Measurements from ENCODE around the gene TM9SF1. TPM values are rescaled to one million over a fixed set of nuclear protein-coding genes. Genes with fewer than 3 reads are reported as not detected.

Gene TM9SF1
- total and polyA plus RNA-seq, 9 of the 15 experiments (the other 6 are each of a cell fraction or from before 2014, with no cell fraction given), result 5.3 to 20.3 (median 11.8) TPM

DNA sequence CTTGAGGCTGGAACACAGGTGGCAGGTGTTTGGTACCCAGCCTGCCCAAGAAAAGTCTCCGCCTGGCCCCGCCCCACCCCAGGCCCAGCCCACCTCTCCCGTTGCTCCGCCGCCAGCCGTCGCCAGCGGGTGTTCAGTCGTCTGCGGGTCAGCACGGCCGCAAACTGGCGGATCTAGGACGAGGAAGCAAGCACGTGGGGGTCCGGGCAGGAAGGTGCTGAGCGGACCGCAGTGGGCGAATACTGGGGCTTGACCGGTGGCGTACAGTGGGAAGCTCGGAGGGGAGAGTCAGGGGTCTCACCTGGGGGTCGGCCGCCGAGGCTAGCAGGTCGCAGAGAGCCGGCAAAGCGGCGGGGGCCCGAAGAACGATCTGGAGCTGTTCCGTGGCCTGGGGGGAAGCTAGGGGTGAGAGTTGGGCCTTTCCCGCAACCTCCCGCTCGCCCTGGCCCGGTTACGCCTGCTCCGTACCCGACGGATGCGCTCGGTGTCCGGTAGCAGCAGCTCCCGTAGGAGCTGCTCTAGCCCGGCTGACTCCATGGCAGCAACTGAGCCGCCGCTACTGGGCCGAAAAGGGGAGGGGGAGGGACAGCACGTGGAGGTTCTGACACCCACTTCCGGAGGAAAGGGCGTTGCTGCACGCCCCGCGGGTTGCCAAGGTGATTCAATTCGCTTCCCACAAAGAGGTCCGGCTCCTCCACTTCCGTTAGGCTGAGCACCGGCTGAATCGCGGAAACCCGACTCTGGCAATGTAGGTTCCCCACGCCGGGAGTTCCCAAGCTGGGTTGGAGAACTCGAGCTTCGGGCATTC, 6.8 kb downstream of the TM9SF1 start, which contains the start of gene IPO4 (continued):
- TF ChIP-seq NEUROD1 (IDR thresholded peaks at IDR 0.05; ENCODE audit: borderline replicate concordance, low read depth, low read length, partially characterized antibody), result peak; percentile 78
- TF ChIP-seq, protein P1, sequence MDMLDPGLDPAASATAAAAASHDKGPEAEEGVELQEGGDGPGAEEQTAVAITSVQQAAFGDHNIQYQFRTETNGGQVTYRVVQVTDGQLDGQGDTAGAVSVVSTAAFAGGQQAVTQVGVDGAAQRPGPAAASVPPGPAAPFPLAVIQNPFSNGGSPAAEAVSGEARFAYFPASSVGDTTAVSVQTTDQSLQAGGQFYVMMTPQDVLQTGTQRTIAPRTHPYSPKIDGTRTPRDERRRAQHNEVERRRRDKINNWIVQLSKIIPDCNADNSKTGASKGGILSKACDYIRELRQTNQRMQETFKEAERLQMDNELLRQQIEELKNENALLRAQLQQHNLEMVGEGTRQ (CRISPR knock-in tag; IDR thresholded peaks at IDR 0.05), result peak; percentile 71
- peak; percentile 99 for TF ChIP-seq MXI1 (IDR thresholded peaks at IDR 0.05; ENCODE audit: low read depth, low read length)
- TF ChIP-seq, protein P2, sequence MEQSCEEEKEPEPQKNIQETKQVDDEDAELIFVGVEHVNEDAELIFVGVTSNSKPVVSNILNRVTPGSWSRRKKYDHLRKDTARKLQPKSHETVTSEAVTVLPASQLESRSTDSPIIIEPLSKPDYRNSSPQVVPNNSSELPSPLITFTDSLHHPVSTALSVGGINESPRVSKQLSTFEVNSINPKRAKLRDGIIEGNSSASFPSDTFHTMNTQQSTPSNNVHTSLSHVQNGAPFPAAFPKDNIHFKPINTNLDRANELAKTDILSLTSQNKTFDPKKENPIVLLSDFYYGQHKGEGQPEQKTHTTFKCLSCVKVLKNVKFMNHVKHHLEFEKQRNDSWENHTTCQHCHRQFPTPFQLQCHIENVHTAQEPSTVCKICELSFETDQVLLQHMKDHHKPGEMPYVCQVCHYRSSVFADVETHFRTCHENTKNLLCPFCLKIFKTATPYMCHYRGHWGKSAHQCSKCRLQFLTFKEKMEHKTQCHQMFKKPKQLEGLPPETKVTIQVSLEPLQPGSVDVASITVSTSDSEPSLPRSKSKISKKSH (CRISPR knock-in tag; IDR thresholded peaks at IDR 0.05), result no peak
- TF ChIP-seq, protein P3, sequence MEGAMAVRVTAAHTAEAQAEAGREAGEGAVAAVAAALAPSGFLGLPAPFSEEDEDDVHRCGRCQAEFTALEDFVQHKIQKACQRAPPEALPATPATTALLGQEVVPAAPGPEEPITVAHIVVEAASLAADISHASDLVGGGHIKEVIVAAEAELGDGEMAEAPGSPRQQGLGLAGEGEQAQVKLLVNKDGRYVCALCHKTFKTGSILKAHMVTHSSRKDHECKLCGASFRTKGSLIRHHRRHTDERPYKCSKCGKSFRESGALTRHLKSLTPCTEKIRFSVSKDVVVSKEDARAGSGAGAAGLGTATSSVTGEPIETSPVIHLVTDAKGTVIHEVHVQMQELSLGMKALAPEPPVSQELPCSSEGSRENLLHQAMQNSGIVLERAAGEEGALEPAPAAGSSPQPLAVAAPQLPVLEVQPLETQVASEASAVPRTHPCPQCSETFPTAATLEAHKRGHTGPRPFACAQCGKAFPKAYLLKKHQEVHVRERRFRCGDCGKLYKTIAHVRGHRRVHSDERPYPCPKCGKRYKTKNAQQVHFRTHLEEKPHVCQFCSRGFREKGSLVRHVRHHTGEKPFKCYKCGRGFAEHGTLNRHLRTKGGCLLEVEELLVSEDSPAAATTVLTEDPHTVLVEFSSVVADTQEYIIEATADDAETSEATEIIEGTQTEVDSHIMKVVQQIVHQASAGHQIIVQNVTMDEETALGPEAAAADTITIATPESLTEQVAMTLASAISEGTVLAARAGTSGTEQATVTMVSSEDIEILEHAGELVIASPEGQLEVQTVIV (CRISPR knock-in tag; IDR thresholded peaks at IDR 0.05; ENCODE audit: borderline replicate concordance), result no peak
- TF ChIP-seq, protein P4, sequence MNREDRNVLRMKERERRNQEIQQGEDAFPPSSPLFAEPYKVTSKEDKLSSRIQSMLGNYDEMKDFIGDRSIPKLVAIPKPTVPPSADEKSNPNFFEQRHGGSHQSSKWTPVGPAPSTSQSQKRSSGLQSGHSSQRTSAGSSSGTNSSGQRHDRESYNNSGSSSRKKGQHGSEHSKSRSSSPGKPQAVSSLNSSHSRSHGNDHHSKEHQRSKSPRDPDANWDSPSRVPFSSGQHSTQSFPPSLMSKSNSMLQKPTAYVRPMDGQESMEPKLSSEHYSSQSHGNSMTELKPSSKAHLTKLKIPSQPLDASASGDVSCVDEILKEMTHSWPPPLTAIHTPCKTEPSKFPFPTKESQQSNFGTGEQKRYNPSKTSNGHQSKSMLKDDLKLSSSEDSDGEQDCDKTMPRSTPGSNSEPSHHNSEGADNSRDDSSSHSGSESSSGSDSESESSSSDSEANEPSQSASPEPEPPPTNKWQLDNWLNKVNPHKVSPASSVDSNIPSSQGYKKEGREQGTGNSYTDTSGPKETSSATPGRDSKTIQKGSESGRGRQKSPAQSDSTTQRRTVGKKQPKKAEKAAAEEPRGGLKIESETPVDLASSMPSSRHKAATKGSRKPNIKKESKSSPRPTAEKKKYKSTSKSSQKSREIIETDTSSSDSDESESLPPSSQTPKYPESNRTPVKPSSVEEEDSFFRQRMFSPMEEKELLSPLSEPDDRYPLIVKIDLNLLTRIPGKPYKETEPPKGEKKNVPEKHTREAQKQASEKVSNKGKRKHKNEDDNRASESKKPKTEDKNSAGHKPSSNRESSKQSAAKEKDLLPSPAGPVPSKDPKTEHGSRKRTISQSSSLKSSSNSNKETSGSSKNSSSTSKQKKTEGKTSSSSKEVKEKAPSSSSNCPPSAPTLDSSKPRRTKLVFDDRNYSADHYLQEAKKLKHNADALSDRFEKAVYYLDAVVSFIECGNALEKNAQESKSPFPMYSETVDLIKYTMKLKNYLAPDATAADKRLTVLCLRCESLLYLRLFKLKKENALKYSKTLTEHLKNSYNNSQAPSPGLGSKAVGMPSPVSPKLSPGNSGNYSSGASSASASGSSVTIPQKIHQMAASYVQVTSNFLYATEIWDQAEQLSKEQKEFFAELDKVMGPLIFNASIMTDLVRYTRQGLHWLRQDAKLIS (CRISPR knock-in tag; IDR thresholded peaks at IDR 0.05), result peak; percentile 16; the same call in 1 of the 2 replicates
- TF ChIP-seq, protein P5, sequence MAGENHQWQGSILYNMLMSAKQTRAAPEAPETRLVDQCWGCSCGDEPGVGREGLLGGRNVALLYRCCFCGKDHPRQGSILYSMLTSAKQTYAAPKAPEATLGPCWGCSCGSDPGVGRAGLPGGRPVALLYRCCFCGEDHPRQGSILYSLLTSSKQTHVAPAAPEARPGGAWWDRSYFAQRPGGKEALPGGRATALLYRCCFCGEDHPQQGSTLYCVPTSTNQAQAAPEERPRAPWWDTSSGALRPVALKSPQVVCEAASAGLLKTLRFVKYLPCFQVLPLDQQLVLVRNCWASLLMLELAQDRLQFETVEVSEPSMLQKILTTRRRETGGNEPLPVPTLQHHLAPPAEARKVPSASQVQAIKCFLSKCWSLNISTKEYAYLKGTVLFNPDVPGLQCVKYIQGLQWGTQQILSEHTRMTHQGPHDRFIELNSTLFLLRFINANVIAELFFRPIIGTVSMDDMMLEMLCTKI (IDR thresholded peaks at IDR 0.05; ENCODE audit: partially characterized antibody), result no peak
- no peak for TF ChIP-seq FOXM1 (IDR thresholded peaks at IDR 0.05; ENCODE audit: low read depth)
- TF ChIP-seq FOXM1 (CRISPR knock-in tag; IDR thresholded peaks at IDR 0.05; ENCODE audit: low read depth), result no peak
- TF ChIP-seq POU5F1 (IDR thresholded peaks at IDR 0.05; ENCODE audit: borderline replicate concordance, low read depth, low read length, partially characterized antibody), result peak; percentile 20
- TF ChIP-seq DPF2 (IDR thresholded peaks at IDR 0.05), result no peak
- TF ChIP-seq STAT5A (IDR thresholded peaks at IDR 0.05; ENCODE audit: borderline replicate concordance, low read length), result no peak
- TF ChIP-seq, protein P6, sequence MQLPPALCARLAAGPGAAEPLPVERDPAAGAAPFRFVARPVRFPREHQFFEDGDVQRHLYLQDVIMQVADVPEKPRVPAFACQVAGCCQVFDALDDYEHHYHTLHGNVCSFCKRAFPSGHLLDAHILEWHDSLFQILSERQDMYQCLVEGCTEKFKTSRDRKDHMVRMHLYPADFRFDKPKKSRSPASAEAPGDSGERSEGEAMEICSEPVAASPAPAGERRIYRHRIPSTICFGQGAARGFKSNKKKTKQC (CRISPR knock-in tag; IDR thresholded peaks at IDR 0.05), result no peak
- TF ChIP-seq TCFL5 (CRISPR knock-in tag; conservative IDR thresholded peaks at IDR 0.05), result no peak
- peak; percentile 32; the same call in 1 of the 2 replicates for TF ChIP-seq NFE2 (IDR thresholded peaks at IDR 0.05; ENCODE audit: low read depth)
- TF ChIP-seq TCF7 (IDR thresholded peaks at IDR 0.05; ENCODE audit: borderline replicate concordance), result no peak
